ACHN (cell line): ENCODE data around the gene ISL2.

Experiments used
- DNase-seq: peaks from one replicate; pipeline ENCODE4 v3.0.0-alpha.2; 2015
- in situ Hi-C: cut with HindIII; loops from 2 replicates; pipeline ENCODE4 v1.10.0; 2017; ENCODE audit warnings: low sequenced_read_pairs, low pct_ligation_motif_present, low pct_unique_long_range_greater_than_20kb

ISL2 gene

GRCh38 chr15:76391847-76392246 is 55.3 kb downstream of the ISL2 start:
- in situ Hi-C loops: no loop called here
- no peak for DNase-seq
